H9 (cell line): ENCODE results near the gene TEX54. TPM values are rescaled to one million over a fixed set of nuclear protein-coding genes. Genes with fewer than 3 reads are reported as not detected.

ENCODE experiments used
- DNase-seq: peaks from one replicate; pipeline ENCODE4 v3.0.0-alpha.2; 2017
- H2AFZ ChIP-seq: one replicate; pipeline ENCODE4 v1.6.1; 2013; ENCODE audit warnings: mild to moderate bottlenecking, low read length, control low read depth, moderate library complexity
- H2AK5ac ChIP-seq: 2 replicates; pipeline ENCODE4 v1.6.1; 2013; ENCODE audit warnings: low read length, control low read depth, mixed read lengths; ENCODE audit not compliant: insufficient read length
- H2BK120ac ChIP-seq: one replicate; pipeline ENCODE4 v1.6.1; 2013; ENCODE audit warnings: low read depth, mild to moderate bottlenecking, low read length, control low read depth, inconsistent platforms; ENCODE audit not compliant: poor library complexity, severe bottlenecking
- H2BK12ac ChIP-seq: 2 replicates; pipeline ENCODE4 v1.6.1; 2013; ENCODE audit warnings: low read length, control low read depth, mixed read lengths, low read depth; ENCODE audit not compliant: insufficient read length
- H2BK15ac ChIP-seq: 2 replicates; pipeline ENCODE4 v1.6.1; 2013; ENCODE audit warnings: low read depth, low read length, control low read depth
- H2BK20ac ChIP-seq: one replicate; pipeline ENCODE4 v1.6.1; 2013; ENCODE audit warnings: low read depth, mild to moderate bottlenecking, low read length, control low read depth, inconsistent platforms; ENCODE audit not compliant: poor library complexity, severe bottlenecking
- H2BK5ac ChIP-seq: 2 replicates; pipeline ENCODE4 v1.6.1; 2013; ENCODE audit warnings: low read length, control low read depth, mixed read lengths; ENCODE audit not compliant: insufficient read length
- H3K14ac ChIP-seq: 2 replicates; pipeline ENCODE4 v1.6.1; 2013; ENCODE audit warnings: low read length, control low read depth; ENCODE audit not compliant: insufficient read depth
- H3K18ac ChIP-seq: 2 replicates; pipeline ENCODE4 v1.6.1; 2013; ENCODE audit warnings: low read depth, mild to moderate bottlenecking, mixed read lengths, low read length, control low read depth; ENCODE audit not compliant: insufficient read length
- H3K23ac ChIP-seq: 2 replicates; pipeline ENCODE4 v1.6.1; 2013; ENCODE audit warnings: low read length, control low read depth, mixed read lengths, low read depth; ENCODE audit not compliant: insufficient read length
- H3K23me2 ChIP-seq: 2 replicates; pipeline ENCODE4 v1.6.1; 2013; ENCODE audit warnings: low read depth, mild to moderate bottlenecking, mixed read lengths, low read length, control low read depth; ENCODE audit not compliant: insufficient read length, poor library complexity, severe bottlenecking
- H3K27ac ChIP-seq: 2 replicates; pipeline ENCODE4 v1.5.1; 2013; ENCODE audit warnings: low read length, control low read depth, mixed read lengths, low read depth; ENCODE audit not compliant: insufficient read length
- H3K27me3 ChIP-seq: 2 replicates; pipeline ENCODE4 v1.6.1; 2013; ENCODE audit warnings: low read length, control low read depth, inconsistent platforms; ENCODE audit not compliant: insufficient read depth
- H3K4ac ChIP-seq: 2 replicates; pipeline ENCODE4 v1.6.1; 2013; ENCODE audit warnings: low read depth, mild to moderate bottlenecking, control low read depth, inconsistent platforms, low read length, moderate library complexity
- H3K4me1 ChIP-seq: 2 replicates; pipeline ENCODE4 v1.6.1; 2013; ENCODE audit warnings: low read length, control low read depth, inconsistent platforms; ENCODE audit not compliant: insufficient read depth
- H3K4me2 ChIP-seq: 2 replicates; pipeline ENCODE4 v1.6.1; 2013; ENCODE audit warnings: low read length, control low read depth, mixed read lengths; ENCODE audit not compliant: insufficient read length, insufficient read depth
- H3K56ac ChIP-seq: 2 replicates; pipeline ENCODE4 v1.6.1; 2013; ENCODE audit warnings: low read depth, mild to moderate bottlenecking, mixed read lengths, low read length, control low read depth; ENCODE audit not compliant: insufficient read length
- H3K79me1 ChIP-seq: 2 replicates; pipeline ENCODE4 v1.6.1; 2013; ENCODE audit warnings: low read depth, mild to moderate bottlenecking, moderate library complexity, low read length, control low read depth, inconsistent platforms; ENCODE audit not compliant: insufficient read depth, poor library complexity, severe bottlenecking
- H3K79me2 ChIP-seq: 2 replicates; pipeline ENCODE4 v1.6.1; 2013; ENCODE audit warnings: low read length, control low read depth, inconsistent platforms; ENCODE audit not compliant: insufficient read depth
- H3K9ac ChIP-seq: 2 replicates; pipeline ENCODE4 v1.6.1; 2013; ENCODE audit warnings: low read length, control low read depth, mixed read lengths; ENCODE audit not compliant: insufficient read length; ENCODE audit errors: extremely low read depth
- H3K9me3 ChIP-seq: one replicate; pipeline ENCODE4 v1.6.1; 2013; ENCODE audit warnings: low read depth, low read length, inconsistent platforms; ENCODE audit not compliant: control insufficient read depth
- H3T11ph ChIP-seq: one replicate; pipeline ENCODE4 v1.6.1; 2013; ENCODE audit warnings: mild to moderate bottlenecking, low read length, control low read depth, inconsistent platforms
- H4K20me1 ChIP-seq: one replicate; pipeline ENCODE4 v1.6.1; 2013; ENCODE audit not compliant: control insufficient read depth, insufficient read length, insufficient read depth
- H4K5ac ChIP-seq: 2 replicates; pipeline ENCODE4 v1.6.1; 2013; ENCODE audit warnings: low read depth, mild to moderate bottlenecking, mixed read lengths, low read length, control low read depth; ENCODE audit not compliant: insufficient read length
- H4K8ac ChIP-seq: replicated peaks from 2 replicates; pipeline ENCODE4 v1.6.1; 2013; ENCODE audit warnings: low read length, control low read depth, mixed read lengths, low read depth; ENCODE audit not compliant: insufficient read length
- H4K91ac ChIP-seq: 2 replicates; pipeline ENCODE4 v1.6.1; 2013; ENCODE audit warnings: low read depth, mild to moderate bottlenecking, moderate library complexity, mixed read lengths, low read length, control low read depth; ENCODE audit not compliant: insufficient read length
- H3K27ac Mint-ChIP-seq, 3 experiments: 2 replicates in 2 of 3; 3 replicates in 1 of 3; pipeline ENCODE4 v1.8.0; 2020 to 2021; ENCODE audit warnings: mixed read lengths in 3 of 3, mild to moderate bottlenecking in 1 of 3, moderate library complexity in 1 of 3
- H3K27me3 Mint-ChIP-seq: 2 replicates; pipeline ENCODE4 v1.8.0; 2021; ENCODE audit warnings: low read depth, mild to moderate bottlenecking, moderate library complexity, mixed read lengths
- H3K36me3 Mint-ChIP-seq, 3 experiments: 2 replicates in 2 of 3; 3 replicates in 1 of 3; pipeline ENCODE4 v1.8.0; 2020 to 2021; ENCODE audit warnings: low read depth in 3 of 3, mixed read lengths in 3 of 3; ENCODE audit not compliant: insufficient read depth in 1 of 3
- H3K4me1 Mint-ChIP-seq, 2 experiments: 2 replicates each; pipeline ENCODE4 v1.8.0; 2020; ENCODE audit warnings: mixed read lengths in 2 of 2
- H3K4me3 Mint-ChIP-seq, 2 experiments: 2 replicates in 1 of 2; 3 replicates in 1 of 2; pipeline ENCODE4 v1.8.0; 2020 to 2021; ENCODE audit warnings: mild to moderate bottlenecking in 2 of 2, mixed read lengths in 2 of 2, moderate library complexity in 1 of 2
- H3K9me3 Mint-ChIP-seq, 2 experiments: 2 replicates in 1 of 2; 3 replicates in 1 of 2; pipeline ENCODE4 v1.8.0; 2020; ENCODE audit warnings: mild to moderate bottlenecking in 2 of 2, mixed read lengths in 2 of 2, moderate library complexity in 1 of 2
- CTCF ChIP-seq: fragments of 200-600 bp; sonication (generic); conservative IDR thresholded peaks from 3 replicates; pipeline ENCODE4 v1.8.0; 2021; ENCODE audit warnings: antibody characterized with exemption, mild to moderate bottlenecking
- WGBS: extraction: QIAGEN DNeasy Blood & Tissue Kit; methylation state at CpG from one replicate; pipeline ENCODE4 v1.1.7; 2013; ENCODE audit warnings: missing lambda C conversion rate, low lambda C conversion rate, mixed read lengths; ENCODE audit not compliant: insufficient read length; ENCODE audit errors: extremely low coverage; 5-methylcytosine and 5-hydroxymethylcytosine counted together
- total RNA-seq: library from RNA; stranded (reverse); gene quantifications from 2 replicates; pipeline ENCODE4 v1.2.1, GENCODE V29; 2021

The TEX54 gene
- total RNA-seq, 1 experiment from 2014 or later: 1.2 TPM

- peaks cover 61% of the 10 kb centered on the region for H3K79me2 ChIP-seq
- peaks cover 4% of the 10 kb centered on the region; the same call in 1 of the 2 replicates for H3K27me3 Mint-ChIP-seq
- peaks cover 20% of the 10 kb centered on the region for H3K23me2 ChIP-seq
- H3K4ac ChIP-seq: no peak overlapping the region
- peak overlapping the region; percentile 98 for H3K4me2 ChIP-seq
- H2BK120ac ChIP-seq: no peak overlapping the region
- H3T11ph ChIP-seq: no peak overlapping the region
- H4K5ac ChIP-seq: no peak overlapping the region
- H3K56ac ChIP-seq: no peak overlapping the region
- no peak overlapping the region for H3K14ac ChIP-seq
- H2BK12ac ChIP-seq: no peak overlapping the region
- no peak overlapping the region for H2AK5ac ChIP-seq
- no peak overlapping the region for H2BK20ac ChIP-seq
- no peak overlapping the region for H2BK5ac ChIP-seq
- H3K27ac ChIP-seq: no peak overlapping the region
- no peaks in the 10 kb centered on the region for H3K9me3 ChIP-seq
- no peak overlapping the region for H3K18ac ChIP-seq
- no peak overlapping the region for H4K8ac ChIP-seq
- no peaks in the 10 kb centered on the region; the same call in 1 of the 2 replicates for H3K4me1 ChIP-seq
- H2AFZ ChIP-seq: no peak overlapping the region
- peaks cover 50 to 65% of the 10 kb centered on the region in 2 experiments for H3K4me1 Mint-ChIP-seq
- no peak overlapping the region for H3K23ac ChIP-seq
- H3K79me1 ChIP-seq: no peaks in the 10 kb centered on the region
- H4K91ac ChIP-seq: no peak overlapping the region
- no peak for DNase-seq
- H3K27ac Mint-ChIP-seq: peak overlapping the region; percentile 89 to 100 (median 95)
- H3K9me3 Mint-ChIP-seq: peaks cover 6 to 10% of the 10 kb centered on the region in 2 experiments; a peak in 4 of 5 replicates
- peak overlapping the region; percentile 73 for H3K9ac ChIP-seq
- no peaks in the 10 kb centered on the region for H4K20me1 ChIP-seq
- H3K36me3 Mint-ChIP-seq: peaks cover 42 to 69% (median 43%) of the 10 kb centered on the region in 3 experiments
- no peak for TF ChIP-seq CTCF
- no CpG with 5 or more reads among the region's 7 CpGs for WGBS
- H3K4me3 Mint-ChIP-seq: peak overlapping the region; percentile 99
- no peaks in the 10 kb centered on the region for H3K27me3 ChIP-seq
- H2BK15ac ChIP-seq: no peak overlapping the region
Observed at GRCh38 chr11:62858201-62858600, 25.6 kb upstream of the TEX54 start.
